HUES48 (cell line): ENCODE data around the gene IGFBP4.

ENCODE experiments used
- H3K27ac ChIP-seq: one replicate; pipeline ENCODE4 v1.7.0; 2013; ENCODE audit warnings: low read depth, low read length, inconsistent platforms
- H3K27me3 ChIP-seq: 2 replicates; pipeline ENCODE4 v1.6.1; 2013; ENCODE audit warnings: mild to moderate bottlenecking, low read length; ENCODE audit not compliant: control insufficient read depth, insufficient read depth
- H3K36me3 ChIP-seq: 2 replicates; pipeline ENCODE4 v1.6.1; 2013; ENCODE audit warnings: low read length; ENCODE audit not compliant: control insufficient read depth, insufficient read depth
- H3K4me1 ChIP-seq: 2 replicates; pipeline ENCODE4 v1.6.1; 2013; ENCODE audit warnings: mild to moderate bottlenecking, low read length; ENCODE audit not compliant: control insufficient read depth, insufficient read depth
- H3K4me3 ChIP-seq: 2 replicates; pipeline ENCODE4 v1.5.1; 2013; ENCODE audit warnings: mild to moderate bottlenecking, low read depth, low read length
- H3K9ac ChIP-seq: 2 replicates; pipeline ENCODE4 v1.6.1; 2013; ENCODE audit warnings: mild to moderate bottlenecking, low read depth, low read length, moderate library complexity
- H3K9me3 ChIP-seq: 2 replicates; pipeline ENCODE4 v1.6.1; 2013; ENCODE audit warnings: low read length; ENCODE audit not compliant: control insufficient read depth, insufficient read depth

The IGFBP4 gene

GRCh38 chr17:40485851-40486521, 42.7 kb downstream of the IGFBP4 start:
- Histone ChIP-seq H3K4me1 (peaks cover 33% of the 10 kb centered on the region), H3K9me3 (no peaks in the 10 kb centered on the region), H3K27ac (peak overlapping the region; percentile 13), H3K9ac (no peak overlapping the region), H3K36me3 (no peaks in the 10 kb centered on the region), H3K4me3 (no peak overlapping the region), H3K27me3 (no peaks in the 10 kb centered on the region)

- H3K36me3 ChIP-seq, result no peaks in the 10 kb centered on the region
- no peaks in the 10 kb centered on the region for H3K27me3 ChIP-seq
- no peak overlapping the region for H3K27ac ChIP-seq
- H3K9me3 ChIP-seq, result no peaks in the 10 kb centered on the region
- H3K9ac ChIP-seq, result no peak overlapping the region
- no peak overlapping the region for H3K4me3 ChIP-seq
- H3K4me1 ChIP-seq, result peaks cover 38% of the 10 kb centered on the region
Observed at GRCh38 chr17:40486522-40487370, 43.5 kb downstream of the IGFBP4 start.

- Histone ChIP-seq H3K36me3 (no peaks in the 10 kb centered on the region), H3K9ac (no peak overlapping the region), H3K9me3 (no peaks in the 10 kb centered on the region), H3K27ac (no peak overlapping the region), H3K4me1 (peaks cover 38% of the 10 kb centered on the region), H3K4me3 (no peak overlapping the region), H3K27me3 (no peaks in the 10 kb centered on the region)
Observed at GRCh38 chr17:40487371-40488020, 44.2 kb downstream of the IGFBP4 start.

GRCh38 chr17:40490289-40490853, 47.1 kb downstream of the IGFBP4 start:
- Histone ChIP-seq H3K4me1 (peaks cover 35% of the 10 kb centered on the region), H3K9ac (peak overlapping the region; percentile 58), H3K36me3 (no peaks in the 10 kb centered on the region), H3K9me3 (no peaks in the 10 kb centered on the region), H3K4me3 (no peak overlapping the region), H3K27me3 (no peaks in the 10 kb centered on the region), H3K27ac (peak overlapping the region; percentile 73)

GRCh38 chr17:40490982-40491381, 47.7 kb downstream of the IGFBP4 start:
- H3K9me3 ChIP-seq, result no peaks in the 10 kb centered on the region
- H3K27ac ChIP-seq, result peak overlapping the region; percentile 73
- no peak overlapping the region for H3K9ac ChIP-seq
- H3K36me3 ChIP-seq, result no peaks in the 10 kb centered on the region
- peaks cover 33% of the 10 kb centered on the region for H3K4me1 ChIP-seq
- no peaks in the 10 kb centered on the region for H3K27me3 ChIP-seq
- no peak overlapping the region for H3K4me3 ChIP-seq

- H3K9me3 ChIP-seq, result no peaks in the 10 kb centered on the region
- H3K9ac ChIP-seq, result no peak overlapping the region
- no peaks in the 10 kb centered on the region for H3K36me3 ChIP-seq
- H3K4me3 ChIP-seq, result no peak overlapping the region
- no peak overlapping the region for H3K27ac ChIP-seq
- no peaks in the 10 kb centered on the region for H3K27me3 ChIP-seq
- H3K4me1 ChIP-seq, result peaks cover 28% of the 10 kb centered on the region
Observed at GRCh38 chr17:40491486-40491885, 48.2 kb downstream of the IGFBP4 start.

- peaks cover 34% of the 10 kb centered on the region for H3K4me1 ChIP-seq
- no peaks in the 10 kb centered on the region for H3K36me3 ChIP-seq
- no peaks in the 10 kb centered on the region for H3K27me3 ChIP-seq
- no peak overlapping the region for H3K4me3 ChIP-seq
- H3K27ac ChIP-seq, result no peak overlapping the region
- H3K9me3 ChIP-seq, result no peaks in the 10 kb centered on the region
- H3K9ac ChIP-seq, result no peak overlapping the region
Observed at GRCh38 chr17:40493697-40494096, 50.4 kb downstream of the IGFBP4 start.

GRCh38 chr17:40495140-40495539, 51.9 kb downstream of the IGFBP4 start:
- no peak overlapping the region for H3K27ac ChIP-seq

GRCh38 chr17:40496170-40496569, 52.9 kb downstream of the IGFBP4 start:
- Histone ChIP-seq H3K9ac (no peak overlapping the region), H3K27ac (no peak overlapping the region), H3K4me1 (peaks cover 19% of the 10 kb centered on the region)

More at GRCh38 chr17:40495140-40495539, 51.9 kb downstream of the IGFBP4 start:
- Histone ChIP-seq H3K9me3 (no peaks in the 10 kb centered on the region), H3K4me1 (peaks cover 28% of the 10 kb centered on the region), H3K27me3 (no peaks in the 10 kb centered on the region), H3K4me3 (no peak overlapping the region), H3K36me3 (no peaks in the 10 kb centered on the region), H3K9ac (no peak overlapping the region)

GRCh38 chr17:40496634-40497420, 53.6 kb downstream of the IGFBP4 start:
- no peak overlapping the region for H3K9ac ChIP-seq
- H3K4me3 ChIP-seq, result no peak overlapping the region
- H3K4me1 ChIP-seq, result peaks cover 15% of the 10 kb centered on the region
- H3K27ac ChIP-seq, result no peak overlapping the region
- no peaks in the 10 kb centered on the region for H3K27me3 ChIP-seq
- no peaks in the 10 kb centered on the region for H3K36me3 ChIP-seq
- H3K9me3 ChIP-seq, result no peaks in the 10 kb centered on the region

More at GRCh38 chr17:40496170-40496569, 52.9 kb downstream of the IGFBP4 start:
- Histone ChIP-seq H3K9me3 (no peaks in the 10 kb centered on the region), H3K4me3 (no peak overlapping the region), H3K36me3 (no peaks in the 10 kb centered on the region), H3K27me3 (no peaks in the 10 kb centered on the region)
